ENCODE data around the gene ESPN. TPM values are rescaled to one million over a fixed set of nuclear protein-coding genes. Genes with fewer than 3 reads are reported as not detected.
"Not testable (repeated sequence)": the region's sequence is repeated elsewhere in the genome, so short reads cannot be mapped to it uniquely, and the experiment has no call there.

ESPN gene
- polyA plus RNA-seq, 1 donor (not counting 4 experiments of a cell fraction or from before 2014, with no cell fraction given): 0.47 TPM

DNA sequence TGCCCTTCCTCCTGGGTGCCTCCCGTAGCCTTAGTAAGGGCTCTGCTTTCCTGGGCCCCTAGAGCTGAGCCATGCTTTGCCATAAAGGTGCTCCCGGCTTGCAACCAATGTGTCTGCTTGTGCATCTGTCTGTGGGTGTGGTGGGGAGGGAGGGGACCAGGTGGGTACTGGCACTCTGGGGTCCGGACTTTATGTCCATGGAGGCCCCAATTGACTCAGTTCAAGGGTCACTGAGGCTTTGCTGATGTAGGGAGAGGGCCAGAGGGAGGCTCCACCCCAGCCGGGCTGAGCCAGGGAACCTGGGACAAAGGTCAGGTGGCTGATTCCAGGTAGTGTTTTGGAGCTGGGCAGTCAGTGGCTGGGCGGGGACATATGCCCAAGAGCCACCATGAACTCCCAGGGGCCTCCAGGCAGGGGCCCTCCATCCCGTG lies 26.4 kb downstream of the ESPN start:
- Histone ChIP-seq H3K4me1 (ENCODE audit: control insufficient read depth, extremely low read depth, insufficient read depth, low read length) (no peaks in the 10 kb centered on the region), H3K36me3 (ENCODE audit: control insufficient read depth in 2 of 2, extremely low read depth in 1 of 2, insufficient read depth in 2 of 2, low read length in 2 of 2) (no peaks in the 10 kb centered on the region), H3K4me2 (ENCODE audit: control insufficient read depth, extremely low read depth, insufficient read depth, low read depth, low read length) (no peak overlapping the region), H3K9me3 (ENCODE audit: control insufficient read depth, low read depth, low read length) (no peaks in the 10 kb centered on the region), H3K79me2 (ENCODE audit: control insufficient read depth, insufficient read depth, low read length) (no peaks in the 10 kb centered on the region), H3K27ac (ENCODE audit: control insufficient read depth, insufficient read depth, low read length) (no peak overlapping the region), H4K20me1 (ENCODE audit: control insufficient read depth, extremely low read depth, insufficient read depth, low read length) (no peaks in the 10 kb centered on the region), H3K4me3 (ENCODE audit: control insufficient read depth in 2 of 3, extremely low read depth in 1 of 3, insufficient read depth in 2 of 3, low read depth in 1 of 3, low read length in 3 of 3) (no peak overlapping the region), H3K27me3 (ENCODE audit: control insufficient read depth, extremely low read depth, insufficient read depth, low read length) (peaks cover 74% of the 10 kb centered on the region), H3K9me1 (ENCODE audit: control insufficient read depth, extremely low read depth, insufficient read depth, low read length) (no peaks in the 10 kb centered on the region), H3K9ac (ENCODE audit: control insufficient read depth, extremely low read depth, insufficient read depth, low read length) (no peak overlapping the region), H2AFZ (ENCODE audit: control insufficient read depth, low read length) (no peak overlapping the region)
- dilution Hi-C loops (cut with MboI; ENCODE audit: extremely low pct_ligation_motif_present, low sequenced_read_pairs): no loop called here
- peak; percentile 34 for TF ChIP-seq EZH2 (IDR thresholded peaks at IDR 0.05; ENCODE audit: low read length)
- TF ChIP-seq, protein P1, sequence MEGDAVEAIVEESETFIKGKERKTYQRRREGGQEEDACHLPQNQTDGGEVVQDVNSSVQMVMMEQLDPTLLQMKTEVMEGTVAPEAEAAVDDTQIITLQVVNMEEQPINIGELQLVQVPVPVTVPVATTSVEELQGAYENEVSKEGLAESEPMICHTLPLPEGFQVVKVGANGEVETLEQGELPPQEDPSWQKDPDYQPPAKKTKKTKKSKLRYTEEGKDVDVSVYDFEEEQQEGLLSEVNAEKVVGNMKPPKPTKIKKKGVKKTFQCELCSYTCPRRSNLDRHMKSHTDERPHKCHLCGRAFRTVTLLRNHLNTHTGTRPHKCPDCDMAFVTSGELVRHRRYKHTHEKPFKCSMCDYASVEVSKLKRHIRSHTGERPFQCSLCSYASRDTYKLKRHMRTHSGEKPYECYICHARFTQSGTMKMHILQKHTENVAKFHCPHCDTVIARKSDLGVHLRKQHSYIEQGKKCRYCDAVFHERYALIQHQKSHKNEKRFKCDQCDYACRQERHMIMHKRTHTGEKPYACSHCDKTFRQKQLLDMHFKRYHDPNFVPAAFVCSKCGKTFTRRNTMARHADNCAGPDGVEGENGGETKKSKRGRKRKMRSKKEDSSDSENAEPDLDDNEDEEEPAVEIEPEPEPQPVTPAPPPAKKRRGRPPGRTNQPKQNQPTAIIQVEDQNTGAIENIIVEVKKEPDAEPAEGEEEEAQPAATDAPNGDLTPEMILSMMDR (optimal IDR thresholded peaks at IDR 0.05 in 1 of 3, IDR thresholded peaks at IDR 0.05 in 1 of 3, conservative IDR thresholded peaks at IDR 0.05 in 1 of 3; ENCODE audit: extremely low read depth in 1 of 3, insufficient read depth in 2 of 3, low read length in 3 of 3): no peak
- no peak for FAIRE-seq
- DNase-seq (ENCODE audit: low read depth, low spot score): no peak

- H3K36me3 ChIP-seq (ENCODE audit: control insufficient read depth in 2 of 2, extremely low read depth in 1 of 2, insufficient read depth in 2 of 2, low read length in 2 of 2); H3K9me3 ChIP-seq (ENCODE audit: control insufficient read depth, low read depth, low read length); H3K4me1 ChIP-seq (ENCODE audit: control insufficient read depth, extremely low read depth, insufficient read depth, low read length); H3K27ac ChIP-seq (ENCODE audit: control insufficient read depth, insufficient read depth, low read length); H3K79me2 ChIP-seq (ENCODE audit: control insufficient read depth, insufficient read depth, low read length); H3K9ac ChIP-seq (ENCODE audit: control insufficient read depth, extremely low read depth, insufficient read depth, low read length); H3K9me1 ChIP-seq (ENCODE audit: control insufficient read depth, extremely low read depth, insufficient read depth, low read length); dilution Hi-C loops (cut with MboI; ENCODE audit: extremely low pct_ligation_motif_present, low sequenced_read_pairs); H2AFZ ChIP-seq (ENCODE audit: control insufficient read depth, low read length); DNase-seq (ENCODE audit: low read depth, low spot score); H3K4me3 ChIP-seq (ENCODE audit: control insufficient read depth in 2 of 3, extremely low read depth in 1 of 3, insufficient read depth in 2 of 3, low read depth in 1 of 3, low read length in 3 of 3); H4K20me1 ChIP-seq (ENCODE audit: control insufficient read depth, extremely low read depth, insufficient read depth, low read length); FAIRE-seq: not testable (repeated sequence)
- Histone ChIP-seq H3K4me2 (ENCODE audit: control insufficient read depth, extremely low read depth, insufficient read depth, low read depth, low read length) (peak overlapping the region; percentile 22), H3K27me3 (ENCODE audit: control insufficient read depth, extremely low read depth, insufficient read depth, low read length) (peaks cover 47% of the 10 kb centered on the region)
- peak; percentile 86 for TF ChIP-seq EZH2 (IDR thresholded peaks at IDR 0.05; ENCODE audit: low read length)
Measured at GRCh38 chr1:6453895-6454855, 29.6 kb downstream of the ESPN start.
